GM21367 (cell line): ENCODE measurements around the gene CTAGE9.

Experiments
- ATAC-seq: cut with Tn5 transposase; IDR thresholded peaks from one replicate; pipeline ENCODE4 v1.9.1; 2021; ENCODE audit not compliant: unreplicated experiment

The CTAGE9 gene

GRCh38 chr6:131673184-131673583 is 37.6 kb downstream of the CTAGE9 start:
- no peak for ATAC-seq

- ATAC-seq: no peak
These were observed 40.9 kb downstream of the CTAGE9 start for GRCh38 chr6:131669891-131670290.

- no peak for ATAC-seq
These were observed 47.1 kb downstream of the CTAGE9 start for GRCh38 chr6:131663578-131664165.

- no peak for ATAC-seq
These were observed 50.6 kb downstream of the CTAGE9 start for GRCh38 chr6:131660195-131660594.
